ENCODE data around the gene USP26. TPM values are rescaled to one million over a fixed set of nuclear protein-coding genes. Genes with fewer than 3 reads are reported as not detected.
"Not testable (repeated sequence)": the region's sequence is repeated elsewhere in the genome, so short reads cannot be mapped to it uniquely, and the experiment has no call there.

Gene USP26
- total RNA-seq, 1 donor, result not detected

GRCh38 chrX:133044145-133044786, 52.6 kb downstream of the USP26 start:
- DNase-seq (ENCODE audit: low read depth in 2 of 3, low spot score in 2 of 3), result not testable (repeated sequence)

- DNase-seq (ENCODE audit: low read depth in 2 of 3, low spot score in 2 of 3), result no peak
Measured at GRCh38 chrX:133042260-133042659, 54.6 kb downstream of the USP26 start.

GRCh38 chrX:133033010-133033409, 63.9 kb downstream of the USP26 start:
- no peak for DNase-seq (ENCODE audit: low read depth in 2 of 3, low spot score in 2 of 3)

GRCh38 chrX:133018229-133018628, 78.7 kb downstream of the USP26 start:
- no peak for DNase-seq (ENCODE audit: low read depth in 2 of 3, low spot score in 2 of 3)

- DNase-seq (ENCODE audit: low read depth in 2 of 3, low spot score in 2 of 3), result no peak
Measured at GRCh38 chrX:133007458-133007857, 89.5 kb downstream of the USP26 start.

- DNase-seq (ENCODE audit: low read depth in 2 of 3, low spot score in 2 of 3), result no peak
Measured at GRCh38 chrX:133005616-133006015, 91.3 kb downstream of the USP26 start.

GRCh38 chrX:133005042-133005441, 91.9 kb downstream of the USP26 start:
- DNase-seq (ENCODE audit: low read depth in 2 of 3, low spot score in 2 of 3), result peak in 2 of 3 donors; percentile 4 to 7

- DNase-seq (ENCODE audit: low read depth in 2 of 3, low spot score in 2 of 3), result no peak
Measured at GRCh38 chrX:132999209-132999608, 97.7 kb downstream of the USP26 start.

GRCh38 chrX:132990835-132991234, 106.1 kb downstream of the USP26 start:
- DNase-seq (ENCODE audit: low read depth in 2 of 3, low spot score in 2 of 3), result no peak

GRCh38 chrX:132986556-132986955, 110.4 kb downstream of the USP26 start:
- DNase-seq (ENCODE audit: low read depth in 2 of 3, low spot score in 2 of 3), result no peak

GRCh38 chrX:132984058-132984650, 112.8 kb downstream of the USP26 start:
- no peak for DNase-seq (ENCODE audit: low read depth in 2 of 3, low spot score in 2 of 3)

GRCh38 chrX:132983496-132983895, 113.4 kb downstream of the USP26 start:
- DNase-seq (ENCODE audit: low read depth in 2 of 3, low spot score in 2 of 3), result no peak

GRCh38 chrX:132980035-132980434, 116.9 kb downstream of the USP26 start:
- not testable (repeated sequence) for DNase-seq (ENCODE audit: low read depth in 2 of 3, low spot score in 2 of 3)

Other genes starting within 250 kb of the USP26 start
- gene HS6ST2, start 138.5 kb downstream of the USP26 start, total RNA-seq, result under 0.01 TPM
- not detected for gene TFDP3, start 121.2 kb upstream of the USP26 start, total RNA-seq

All from hematopoietic multipotent progenitor cell (in vitro differentiated cells).